ENCODE measurements around the gene CAPSL.

CAPSL gene

GRCh38 chr5:35924122-35924949, 14.1 kb downstream of the CAPSL start:
- H3K27me3 Mint-ChIP-seq = peaks cover 35% of the 10 kb centered on the region
- no peak for ATAC-seq
- H3K9me3 Mint-ChIP-seq = peaks cover 5% of the 10 kb centered on the region
- no peak overlapping the region for H3K4me3 Mint-ChIP-seq
- no peak overlapping the region for H3K27ac Mint-ChIP-seq
- no peaks in the 10 kb centered on the region for H3K36me3 Mint-ChIP-seq
- peaks cover 8% of the 10 kb centered on the region for H3K4me1 Mint-ChIP-seq

GRCh38 chr5:35922468-35922867, 16.0 kb downstream of the CAPSL start:
- no peak for ATAC-seq
- no peak overlapping the region for H3K4me3 Mint-ChIP-seq
- no peaks in the 10 kb centered on the region for H3K36me3 Mint-ChIP-seq
- peaks cover 35% of the 10 kb centered on the region for H3K27me3 Mint-ChIP-seq
- no peak overlapping the region for H3K27ac Mint-ChIP-seq
- peaks cover 6% of the 10 kb centered on the region for H3K9me3 Mint-ChIP-seq
- H3K4me1 Mint-ChIP-seq = peaks cover 8% of the 10 kb centered on the region

GRCh38 chr5:35921930-35922329, 16.5 kb downstream of the CAPSL start:
- H3K27me3 Mint-ChIP-seq = peaks cover 34% of the 10 kb centered on the region
- H3K9me3 Mint-ChIP-seq = peaks cover 6% of the 10 kb centered on the region
- H3K4me1 Mint-ChIP-seq = peaks cover 8% of the 10 kb centered on the region
- ATAC-seq = no peak
- no peaks in the 10 kb centered on the region for H3K36me3 Mint-ChIP-seq
- no peak overlapping the region for H3K27ac Mint-ChIP-seq
- H3K4me3 Mint-ChIP-seq = no peak overlapping the region

GRCh38 chr5:35920890-35921289, 17.5 kb downstream of the CAPSL start:
- H3K27me3 Mint-ChIP-seq = peaks cover 24% of the 10 kb centered on the region
- peaks cover 8% of the 10 kb centered on the region for H3K4me1 Mint-ChIP-seq
- peaks cover 6% of the 10 kb centered on the region for H3K9me3 Mint-ChIP-seq
- H3K36me3 Mint-ChIP-seq = no peaks in the 10 kb centered on the region
- no peak overlapping the region for H3K27ac Mint-ChIP-seq
- no peak for ATAC-seq
- H3K4me3 Mint-ChIP-seq = no peak overlapping the region

- peaks cover 10% of the 10 kb centered on the region for H3K27me3 Mint-ChIP-seq
- ATAC-seq = no peak
- peaks cover 6% of the 10 kb centered on the region for H3K9me3 Mint-ChIP-seq
- H3K36me3 Mint-ChIP-seq = no peaks in the 10 kb centered on the region
- H3K4me1 Mint-ChIP-seq = no peaks in the 10 kb centered on the region
- no peak overlapping the region for H3K27ac Mint-ChIP-seq
- H3K4me3 Mint-ChIP-seq = no peak overlapping the region
Measured at GRCh38 chr5:35919191-35919590, 19.2 kb downstream of the CAPSL start.

GRCh38 chr5:35908814-35909213, 29.6 kb downstream of the CAPSL start:
- peaks cover 9% of the 10 kb centered on the region for H3K27me3 Mint-ChIP-seq
- H3K9me3 Mint-ChIP-seq = no peaks in the 10 kb centered on the region
- H3K4me1 Mint-ChIP-seq = no peaks in the 10 kb centered on the region
- H3K36me3 Mint-ChIP-seq = no peaks in the 10 kb centered on the region
- no peak overlapping the region for H3K27ac Mint-ChIP-seq
- H3K4me3 Mint-ChIP-seq = no peak overlapping the region
- ATAC-seq = no peak

- no peak overlapping the region for H3K4me3 Mint-ChIP-seq
- no peaks in the 10 kb centered on the region for H3K4me1 Mint-ChIP-seq
- H3K27me3 Mint-ChIP-seq = peaks cover 9% of the 10 kb centered on the region
- ATAC-seq = no peak
- H3K27ac Mint-ChIP-seq = no peak overlapping the region
- H3K36me3 Mint-ChIP-seq = no peaks in the 10 kb centered on the region
- no peaks in the 10 kb centered on the region for H3K9me3 Mint-ChIP-seq
Measured at GRCh38 chr5:35908228-35908627, 30.2 kb downstream of the CAPSL start.

- Mint-ChIP-seq H3K4me1 (no peaks in the 10 kb centered on the region), H3K9me3 (no peaks in the 10 kb centered on the region), H3K27ac (no peak overlapping the region), H3K4me3 (no peak overlapping the region), H3K27me3 (peaks cover 9% of the 10 kb centered on the region), H3K36me3 (no peaks in the 10 kb centered on the region)
- ATAC-seq = peak; percentile 34
Measured at GRCh38 chr5:35904443-35905132, 33.8 kb downstream of the CAPSL start.

- Mint-ChIP-seq H3K9me3 (no peaks in the 10 kb centered on the region), H3K27ac (no peak overlapping the region), H3K27me3 (peaks cover 9% of the 10 kb centered on the region), H3K4me1 (no peaks in the 10 kb centered on the region), H3K36me3 (no peaks in the 10 kb centered on the region), H3K4me3 (no peak overlapping the region)
- ATAC-seq = no peak
Measured at GRCh38 chr5:35903631-35904203, 34.7 kb downstream of the CAPSL start.

GRCh38 chr5:35902046-35902672, 36.3 kb downstream of the CAPSL start:
- Mint-ChIP-seq H3K9me3 (no peaks in the 10 kb centered on the region), H3K27ac (no peak overlapping the region), H3K4me1 (no peaks in the 10 kb centered on the region), H3K4me3 (no peak overlapping the region), H3K27me3 (peaks cover 9% of the 10 kb centered on the region), H3K36me3 (no peaks in the 10 kb centered on the region)
- no peak for ATAC-seq

- H3K27ac Mint-ChIP-seq = no peak overlapping the region
- no peak for ATAC-seq
- H3K27me3 Mint-ChIP-seq = peaks cover 9% of the 10 kb centered on the region
- no peak overlapping the region for H3K4me3 Mint-ChIP-seq
- H3K4me1 Mint-ChIP-seq = no peaks in the 10 kb centered on the region
- H3K36me3 Mint-ChIP-seq = no peaks in the 10 kb centered on the region
- H3K9me3 Mint-ChIP-seq = no peaks in the 10 kb centered on the region
Measured at GRCh38 chr5:35900972-35901695, 37.3 kb downstream of the CAPSL start.

- Mint-ChIP-seq H3K4me3 (no peak overlapping the region), H3K4me1 (no peaks in the 10 kb centered on the region)
Measured at GRCh38 chr5:35899800-35900199, 38.6 kb downstream of the CAPSL start.

GRCh38 chr5:35898952-35899660, 39.3 kb downstream of the CAPSL start:
- Mint-ChIP-seq H3K4me1 (no peaks in the 10 kb centered on the region), H3K9me3 (no peaks in the 10 kb centered on the region), H3K27ac (no peak overlapping the region), H3K4me3 (no peak overlapping the region), H3K36me3 (no peaks in the 10 kb centered on the region), H3K27me3 (no peaks in the 10 kb centered on the region)
- ATAC-seq = no peak

More at GRCh38 chr5:35899800-35900199, 38.6 kb downstream of the CAPSL start:
- peaks cover 2% of the 10 kb centered on the region for H3K27me3 Mint-ChIP-seq
- no peaks in the 10 kb centered on the region for H3K9me3 Mint-ChIP-seq
- ATAC-seq = no peak
- no peaks in the 10 kb centered on the region for H3K36me3 Mint-ChIP-seq
- H3K27ac Mint-ChIP-seq = no peak overlapping the region

- Mint-ChIP-seq H3K4me1 (no peaks in the 10 kb centered on the region), H3K27ac (no peak overlapping the region), H3K27me3 (no peaks in the 10 kb centered on the region), H3K9me3 (no peaks in the 10 kb centered on the region), H3K4me3 (no peak overlapping the region), H3K36me3 (no peaks in the 10 kb centered on the region)
- no peak for ATAC-seq
Measured at GRCh38 chr5:35894131-35894530, 44.3 kb downstream of the CAPSL start.

Data from stimulated activated memory B cell treated with anti-CD40 and anti-IgM and Interleukin-4, amounts not matched to agents 10 μg/mL and 1 μg/mL and 100 μg/mL, for 72 hours (primary cell).